Mesothelial cell of epicardium (in vitro differentiated cells): ENCODE results near the gene ABR. TPM values are rescaled to one million over a fixed set of nuclear protein-coding genes. Genes with fewer than 3 reads are reported as not detected.

ENCODE experiments used
- DNase-seq, 2 experiments: peaks; one replicate each; pipeline ENCODE4 v3.0.0; 2021; ENCODE audit warnings: low spot score in 2 of 2; ENCODE audit not compliant: unreplicated experiment in 2 of 2
- H3K27ac Mint-ChIP-seq: 2 replicates; pipeline ENCODE4 v1.8.0; 2021; ENCODE audit warnings: mixed read lengths
- H3K27me3 Mint-ChIP-seq: 2 replicates; pipeline ENCODE4 v1.8.0; 2021; ENCODE audit warnings: low read depth, mixed read lengths
- H3K36me3 Mint-ChIP-seq: 2 replicates; pipeline ENCODE4 v1.8.0; 2021; ENCODE audit warnings: mixed read lengths
- H3K4me1 Mint-ChIP-seq: 2 replicates; pipeline ENCODE4 v1.8.0; 2021; ENCODE audit warnings: mixed read lengths
- H3K4me3 Mint-ChIP-seq: 2 replicates; pipeline ENCODE4 v1.8.0; 2021; ENCODE audit warnings: mild to moderate bottlenecking, moderate library complexity, mixed read lengths
- H3K9me3 Mint-ChIP-seq: 2 replicates; pipeline ENCODE4 v1.8.0; 2021; ENCODE audit warnings: mixed read lengths
- CTCF ChIP-seq: fragments of 200-600 bp; sonication (generic); IDR thresholded peaks from one replicate; pipeline ENCODE4 v1.5.0; 2021; ENCODE audit warnings: antibody characterized with exemption; ENCODE audit not compliant: unreplicated experiment
- total RNA-seq: library from RNA; stranded (reverse); gene quantifications from 3 replicates; pipeline ENCODE4 v1.2.1, GENCODE V29; 2021

The ABR gene
- 63.9 to 70.1 TPM (median 69.3 TPM) in 3 replicates for total RNA-seq

GRCh38 chr17:1179818-1180742, at the start of gene ABR:
Gene ABR, minus strand, starts transcription at chr17:1179981. Its CDS starts 254 bp downstream, at chr17:1179727.
- H3K27me3 Mint-ChIP-seq = peaks cover 30% of the 10 kb centered on the region
- no peak for TF ChIP-seq CTCF
- DNase-seq = peak in 1 of 2 experiments; percentile 61
- peaks cover 4% of the 10 kb centered on the region for H3K36me3 Mint-ChIP-seq
- no peak within 1 kb of the TSS for H3K27ac Mint-ChIP-seq
- no peaks in the 10 kb centered on the region for H3K9me3 Mint-ChIP-seq
- H3K4me1 Mint-ChIP-seq = peaks cover 26% of the 10 kb centered on the region
- H3K4me3 Mint-ChIP-seq = peak within 1 kb of the TSS; percentile 76

- peaks cover 10% of the 10 kb centered on the region for H3K4me1 Mint-ChIP-seq
- no peaks in the 10 kb centered on the region for H3K9me3 Mint-ChIP-seq
- no peaks in the 10 kb centered on the region for H3K36me3 Mint-ChIP-seq
- no peak overlapping the region for H3K27ac Mint-ChIP-seq
- peaks cover 76% of the 10 kb centered on the region for H3K27me3 Mint-ChIP-seq
- DNase-seq = peak in 1 of 2 experiments; percentile 57
- TF ChIP-seq CTCF = no peak
- no peak overlapping the region for H3K4me3 Mint-ChIP-seq
Measured at GRCh38 chr17:1229349-1229899, 49.6 kb upstream of the ABR start.

- Mint-ChIP-seq H3K4me3 (no peak overlapping the region), H3K9me3 (no peaks in the 10 kb centered on the region), H3K36me3 (no peaks in the 10 kb centered on the region), H3K27ac (no peak overlapping the region), H3K4me1 (peaks cover 10% of the 10 kb centered on the region), H3K27me3 (peaks cover 77% of the 10 kb centered on the region)
- no peak for TF ChIP-seq CTCF
- no peak for DNase-seq
Measured at GRCh38 chr17:1228781-1229348, 49.1 kb upstream of the ABR start.

- Mint-ChIP-seq H3K4me1 (peaks cover 10% of the 10 kb centered on the region), H3K27me3 (peaks cover 80% of the 10 kb centered on the region), H3K36me3 (no peaks in the 10 kb centered on the region), H3K4me3 (peak overlapping the region; percentile 63), H3K27ac (no peak overlapping the region), H3K9me3 (no peaks in the 10 kb centered on the region)
- no peak for DNase-seq
- TF ChIP-seq CTCF = no peak
Measured at GRCh38 chr17:1227917-1228780, 48.4 kb upstream of the ABR start.

GRCh38 chr17:1227365-1227764, 47.6 kb upstream of the ABR start:
- H3K36me3 Mint-ChIP-seq = no peaks in the 10 kb centered on the region
- no peak for TF ChIP-seq CTCF
- H3K27me3 Mint-ChIP-seq = peaks cover 72% of the 10 kb centered on the region
- no peak overlapping the region for H3K4me3 Mint-ChIP-seq
- no peak for DNase-seq
- peaks cover 10% of the 10 kb centered on the region for H3K4me1 Mint-ChIP-seq
- H3K27ac Mint-ChIP-seq = no peak overlapping the region
- H3K9me3 Mint-ChIP-seq = no peaks in the 10 kb centered on the region
